ENCODE measurements around the gene STARD13.
A peak's percentile ranks its signal among the peaks of the same experiment; 100 is the strongest.

GRCh38 chr13:33262062-33262487 lies 23.5 kb downstream of the STARD13 start:
- TF ChIP-seq, protein P1, sequence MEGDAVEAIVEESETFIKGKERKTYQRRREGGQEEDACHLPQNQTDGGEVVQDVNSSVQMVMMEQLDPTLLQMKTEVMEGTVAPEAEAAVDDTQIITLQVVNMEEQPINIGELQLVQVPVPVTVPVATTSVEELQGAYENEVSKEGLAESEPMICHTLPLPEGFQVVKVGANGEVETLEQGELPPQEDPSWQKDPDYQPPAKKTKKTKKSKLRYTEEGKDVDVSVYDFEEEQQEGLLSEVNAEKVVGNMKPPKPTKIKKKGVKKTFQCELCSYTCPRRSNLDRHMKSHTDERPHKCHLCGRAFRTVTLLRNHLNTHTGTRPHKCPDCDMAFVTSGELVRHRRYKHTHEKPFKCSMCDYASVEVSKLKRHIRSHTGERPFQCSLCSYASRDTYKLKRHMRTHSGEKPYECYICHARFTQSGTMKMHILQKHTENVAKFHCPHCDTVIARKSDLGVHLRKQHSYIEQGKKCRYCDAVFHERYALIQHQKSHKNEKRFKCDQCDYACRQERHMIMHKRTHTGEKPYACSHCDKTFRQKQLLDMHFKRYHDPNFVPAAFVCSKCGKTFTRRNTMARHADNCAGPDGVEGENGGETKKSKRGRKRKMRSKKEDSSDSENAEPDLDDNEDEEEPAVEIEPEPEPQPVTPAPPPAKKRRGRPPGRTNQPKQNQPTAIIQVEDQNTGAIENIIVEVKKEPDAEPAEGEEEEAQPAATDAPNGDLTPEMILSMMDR (IDR thresholded peaks at IDR 0.05) = no peak
- TF ChIP-seq POLR2A (IDR thresholded peaks at IDR 0.05) (no peak), POLR2AphosphoS5 (IDR thresholded peaks at IDR 0.05) (peak in 1 of 3 donors; percentile 26), EP300 (IDR thresholded peaks at IDR 0.05) (no peak)

Measured in stomach (tissue), 4 donors.